GM18499 (cell line): Measurements from ENCODE around the gene HEBP1.

Source experiments
- ATAC-seq: cut with Tn5 transposase; IDR thresholded peaks from one replicate; pipeline ENCODE4 v1.9.1; 2021; ENCODE audit warnings: moderate number of reproducible peaks; ENCODE audit not compliant: insufficient read depth, unreplicated experiment

HEBP1 gene

DNA sequence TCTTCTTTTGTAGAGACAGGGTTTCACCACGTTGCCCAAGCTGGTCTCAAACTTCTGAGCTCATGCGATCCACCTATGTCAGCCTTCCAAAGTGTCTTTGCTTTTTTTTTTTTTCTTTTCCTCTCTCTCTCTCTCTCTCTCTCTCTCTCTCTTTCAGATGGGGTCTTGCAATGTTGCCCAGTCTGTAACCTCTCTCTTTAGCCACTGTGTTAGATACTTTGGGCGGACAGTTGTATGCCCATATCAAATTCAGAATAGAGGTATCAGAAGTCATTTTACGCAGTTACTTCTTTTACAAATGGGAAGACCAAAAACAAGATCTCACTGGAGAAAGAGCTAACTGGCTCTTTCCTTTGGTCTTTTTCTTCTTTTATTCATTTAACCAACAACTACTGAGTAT is 6.7 kb downstream of the HEBP1 start:
- ATAC-seq = no peak

DNA sequence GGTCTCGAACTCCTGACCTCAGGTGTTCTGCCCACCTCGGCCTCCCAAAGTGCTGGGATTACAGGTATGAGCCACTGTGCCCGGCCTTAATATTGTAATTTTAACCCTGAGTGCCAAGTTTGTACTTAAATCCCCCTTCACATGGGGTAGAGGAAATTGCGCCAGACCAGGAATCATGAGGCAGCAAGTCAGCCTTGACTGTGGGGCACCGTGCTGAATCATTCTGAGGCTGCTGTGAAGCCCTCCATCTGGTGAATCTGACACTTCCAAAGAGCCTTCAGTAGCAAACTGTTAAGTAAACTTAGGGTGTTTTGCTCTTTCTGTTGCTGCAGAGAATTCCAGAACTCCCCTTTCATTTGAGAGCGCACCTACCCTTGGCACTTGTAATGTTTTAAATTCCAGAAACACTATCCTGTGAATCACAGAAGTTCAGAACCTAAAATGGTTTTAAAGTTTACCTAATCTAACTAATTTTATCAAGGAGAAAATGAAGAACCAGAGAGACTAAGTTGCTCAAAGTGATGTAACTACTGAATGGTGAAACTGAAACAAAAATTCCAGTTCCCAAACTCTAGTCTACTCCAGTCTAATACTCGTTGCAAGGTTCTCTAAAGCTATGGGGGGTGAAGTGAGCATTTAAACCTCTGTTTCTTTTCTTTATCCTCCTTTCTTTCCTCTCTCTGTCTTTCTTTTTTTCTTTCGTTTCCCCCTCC is 7.5 kb downstream of the HEBP1 start:
- ATAC-seq = no peak

DNA sequence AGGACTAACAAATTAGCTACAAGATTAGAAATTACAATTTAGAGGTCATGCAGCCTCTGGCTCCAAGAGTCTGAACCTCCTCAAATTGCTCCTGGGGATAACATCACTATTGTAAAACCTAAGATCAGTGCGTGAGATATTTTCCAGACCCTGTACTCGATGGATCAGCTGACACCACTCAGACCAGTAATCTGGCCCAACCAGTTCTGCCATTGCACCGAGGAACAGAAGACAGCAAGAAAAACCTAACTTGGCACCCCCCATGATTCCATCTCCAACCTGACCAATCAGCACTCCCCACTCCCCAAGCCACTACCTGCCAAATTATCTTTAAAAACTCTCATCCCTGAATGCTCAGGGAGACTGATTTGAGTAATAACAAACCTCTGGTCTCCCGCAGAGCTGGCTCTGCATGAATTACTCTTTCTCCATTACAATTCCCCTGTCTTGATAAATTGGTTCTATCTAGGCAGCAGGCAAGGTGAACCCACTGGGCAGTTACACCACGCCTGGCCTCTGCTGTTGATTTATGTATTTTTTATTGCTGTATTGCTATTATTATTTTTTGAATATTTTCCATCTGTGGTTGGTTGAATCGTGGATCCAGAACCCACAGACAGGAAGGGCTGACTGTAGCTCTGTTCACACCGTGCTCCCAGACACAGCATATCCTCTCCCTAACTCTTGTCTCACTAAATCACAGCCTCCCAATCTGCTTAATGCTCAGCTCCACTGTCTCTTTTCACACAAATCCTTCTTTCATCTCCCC is 9.2 kb downstream of the HEBP1 start:
- ATAC-seq = no peak

- no peak for ATAC-seq
Measured at GRCh38 chr12:12987421-12987820, 12.6 kb downstream of the HEBP1 start.

- ATAC-seq = no peak
Measured at GRCh38 chr12:12986775-12987331, 13.2 kb downstream of the HEBP1 start.

GRCh38 chr12:12985817-12986408 is 14.2 kb downstream of the HEBP1 start:
- no peak for ATAC-seq

GRCh38 chr12:12984149-12984548 is 15.9 kb downstream of the HEBP1 start:
- ATAC-seq = no peak

DNA sequence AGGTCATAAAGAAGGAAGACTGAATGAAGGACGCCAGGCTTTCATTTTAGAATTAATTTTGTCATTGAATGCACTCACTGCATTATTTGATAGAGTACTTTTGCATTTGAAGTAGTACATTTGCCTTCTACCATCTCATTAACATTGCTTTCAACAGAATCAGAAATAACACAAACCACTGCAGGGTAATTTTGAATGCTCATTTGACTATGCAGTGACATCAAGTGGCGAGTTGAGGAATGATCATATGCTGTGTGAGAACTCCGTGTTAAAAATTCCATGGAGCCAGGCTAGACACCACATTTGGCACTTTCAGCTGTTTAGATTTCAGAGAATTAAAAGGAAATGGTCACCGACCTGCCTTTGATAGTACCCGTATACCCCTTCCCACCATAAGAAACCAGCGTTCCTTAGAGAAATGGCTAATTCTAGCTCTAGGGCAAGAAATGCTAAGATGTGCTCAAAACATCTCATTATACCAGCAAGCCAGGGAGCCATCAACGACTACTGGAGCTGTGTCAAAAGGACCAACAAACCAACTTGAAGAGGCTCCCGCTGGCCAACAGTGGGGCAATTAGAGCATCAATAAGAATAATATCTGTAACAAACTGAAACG is 16.5 kb downstream of the HEBP1 start:
- ATAC-seq = no peak

DNA sequence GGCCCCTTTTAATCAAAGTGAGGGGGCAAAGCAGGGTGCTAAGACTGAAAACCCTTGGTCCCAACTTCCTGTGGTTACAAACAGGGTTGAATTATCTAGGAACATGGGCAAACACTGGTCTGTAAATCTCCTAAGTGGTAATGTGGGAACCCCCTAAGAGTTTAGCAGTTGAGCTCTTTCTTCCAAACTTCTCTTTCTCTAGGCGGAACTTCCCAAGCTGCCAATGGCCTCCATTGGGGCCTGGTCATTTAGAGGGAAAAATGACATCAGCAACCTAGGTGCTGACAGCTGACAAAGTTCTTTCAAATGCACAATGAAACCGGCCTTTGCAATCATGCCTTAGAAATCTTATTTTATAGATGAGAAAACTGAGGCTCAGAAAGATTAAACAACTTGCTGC is 17.7 kb downstream of the HEBP1 start:
- no peak for ATAC-seq

DNA sequence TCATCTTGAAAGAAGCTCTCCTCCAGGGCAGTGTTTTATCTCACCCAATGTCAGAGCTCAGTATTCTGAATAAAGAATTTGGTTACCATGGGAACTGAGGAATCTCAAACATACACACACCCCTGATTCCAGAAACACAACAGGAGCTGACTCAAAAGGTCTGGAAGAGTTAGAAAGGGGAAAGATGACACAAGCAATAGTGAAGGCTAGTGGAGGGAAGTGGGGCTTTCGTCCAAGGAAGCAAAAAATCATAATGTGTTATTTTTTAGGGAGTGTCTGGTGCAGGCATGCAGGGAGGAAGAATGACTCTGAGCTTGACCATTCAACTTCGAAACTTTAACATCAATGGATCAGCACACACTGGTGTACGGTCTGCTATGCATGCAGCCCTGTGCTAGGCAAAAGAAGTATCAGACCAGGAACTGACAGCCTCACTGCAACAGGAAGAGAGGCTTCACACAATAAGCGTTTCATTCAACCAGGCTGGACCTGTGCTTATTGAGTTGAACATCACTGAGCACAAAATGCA is 20.3 kb downstream of the HEBP1 start:
- ATAC-seq = no peak

- no peak for ATAC-seq
Measured at GRCh38 chr12:12979126-12979525, 20.9 kb downstream of the HEBP1 start.

DNA sequence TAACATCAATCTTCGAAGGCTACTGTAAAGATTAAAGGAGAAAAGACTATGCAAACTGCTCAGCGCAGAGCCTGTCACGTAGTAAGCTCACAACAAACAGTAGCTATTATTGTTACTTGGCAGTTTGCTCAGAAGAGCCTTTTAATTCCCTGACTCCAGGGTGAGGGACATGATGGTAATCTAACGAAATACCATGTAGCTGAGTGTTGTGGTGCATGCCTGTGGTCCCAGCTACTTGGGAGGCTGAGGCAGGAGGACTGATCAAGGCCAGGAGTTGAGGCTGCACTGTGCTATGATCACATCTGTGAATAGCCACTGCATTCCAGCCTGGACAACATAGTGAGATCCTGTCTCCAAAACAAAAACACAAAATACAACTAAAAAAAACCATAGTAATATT is 22.8 kb downstream of the HEBP1 start:
- no peak for ATAC-seq

GRCh38 chr12:12976366-12976765 is 23.7 kb downstream of the HEBP1 start:
- ATAC-seq = no peak

DNA sequence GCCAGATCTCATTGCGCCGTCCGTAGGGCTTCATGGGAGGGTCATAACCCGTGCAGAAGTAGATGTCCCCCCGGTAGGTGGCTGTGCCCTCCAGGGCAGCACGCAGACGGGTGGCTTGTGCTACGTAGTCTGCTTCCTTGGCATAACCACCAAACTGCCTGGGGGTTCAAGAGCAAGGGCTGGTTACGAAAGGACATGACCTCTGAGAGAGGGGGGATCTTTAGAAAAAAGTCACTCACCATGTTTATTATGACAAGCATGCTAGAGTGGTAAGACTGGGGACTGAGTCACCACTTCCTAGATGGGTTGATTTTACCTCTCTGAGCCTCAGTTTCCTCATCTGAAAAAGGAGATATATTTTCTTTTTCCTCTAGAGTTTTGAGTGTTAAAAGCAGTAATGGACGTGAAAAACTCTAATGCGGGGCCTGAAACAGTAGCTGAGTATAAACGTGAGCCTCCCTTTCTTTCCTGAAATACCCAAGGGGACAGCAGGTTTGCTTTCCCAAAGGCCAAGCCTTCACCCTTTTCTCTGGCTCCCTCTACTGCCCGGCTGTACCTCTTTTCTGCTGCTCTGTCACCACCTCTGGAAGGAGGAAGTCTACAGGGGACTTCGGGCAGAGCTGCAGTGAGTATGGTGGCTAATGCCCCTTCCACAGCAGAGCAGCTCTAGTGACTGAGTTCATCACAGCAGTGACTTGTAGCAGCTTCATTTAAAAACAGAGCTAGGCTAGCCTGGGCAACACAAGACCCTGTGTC is 24.6 kb downstream of the HEBP1 start:
- no peak for ATAC-seq

GRCh38 chr12:12974211-12974610 is 25.9 kb downstream of the HEBP1 start:
- no peak for ATAC-seq

- ATAC-seq = no peak
Measured at GRCh38 chr12:12973019-12973418, 27.0 kb downstream of the HEBP1 start.

- no peak for ATAC-seq
Measured at GRCh38 chr12:12965836-12966235, 34.2 kb downstream of the HEBP1 start.

- ATAC-seq = no peak
Measured at GRCh38 chr12:12964255-12964654, 35.8 kb downstream of the HEBP1 start.

DNA sequence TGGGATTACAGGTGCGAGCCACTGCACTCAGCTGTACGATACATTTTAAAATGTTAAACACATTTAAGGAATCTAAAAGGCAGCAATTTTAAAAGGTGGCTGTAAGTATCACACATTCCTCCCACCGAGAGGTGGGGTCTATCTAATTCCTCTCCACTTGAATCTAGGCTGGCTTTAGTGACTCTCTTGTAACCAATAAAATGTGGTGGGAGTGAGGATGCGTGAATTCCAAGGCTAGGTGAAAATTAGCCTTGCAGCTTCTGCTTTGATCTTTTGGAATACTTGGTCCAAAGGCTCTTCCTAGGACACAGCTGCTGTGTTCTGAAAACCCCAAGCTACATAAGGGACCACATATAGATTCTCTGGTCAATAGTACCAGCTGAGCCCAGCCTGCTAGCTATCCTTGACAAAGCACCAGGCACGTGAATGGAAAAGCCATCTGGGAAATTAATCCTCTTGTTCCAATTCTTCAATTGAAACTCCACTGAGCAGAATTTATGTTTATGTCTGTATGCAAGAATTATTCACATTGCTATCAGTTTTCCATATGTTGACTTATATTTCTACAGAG is 39.3 kb downstream of the HEBP1 start:
- ATAC-seq = no peak

DNA sequence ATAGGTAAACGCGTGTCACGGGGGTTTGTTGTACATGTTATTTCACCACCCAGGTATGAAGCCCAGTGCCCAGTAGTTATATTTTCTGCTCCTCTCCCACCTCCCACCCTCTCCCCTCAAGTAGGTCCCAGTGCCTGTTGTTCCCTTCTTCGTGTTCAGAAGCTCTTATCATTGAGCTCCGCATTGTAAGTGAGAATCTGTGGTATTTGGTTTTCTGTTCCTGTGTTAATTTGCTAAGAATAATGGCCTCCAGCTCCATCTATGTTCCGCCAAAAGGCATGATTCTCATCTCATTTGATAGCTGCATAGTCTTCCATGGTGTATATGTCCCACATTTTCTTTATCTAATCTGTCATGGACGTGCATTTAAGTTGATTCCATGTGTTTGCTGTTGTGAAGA is 41.2 kb downstream of the HEBP1 start:
- ATAC-seq = no peak
